H9 (cell line): ENCODE measurements around the gene LRP1. TPM values are rescaled to one million over a fixed set of nuclear protein-coding genes. Genes with fewer than 3 reads are reported as not detected.

ENCODE experiments used
- DNase-seq: peaks from one replicate; pipeline ENCODE4 v3.0.0-alpha.2; 2017
- H2AFZ ChIP-seq: one replicate; pipeline ENCODE4 v1.6.1; 2013; ENCODE audit warnings: mild to moderate bottlenecking, low read length, control low read depth, moderate library complexity
- H2AK5ac ChIP-seq: 2 replicates; pipeline ENCODE4 v1.6.1; 2013; ENCODE audit warnings: low read length, control low read depth, mixed read lengths; ENCODE audit not compliant: insufficient read length
- H2BK120ac ChIP-seq: one replicate; pipeline ENCODE4 v1.6.1; 2013; ENCODE audit warnings: low read depth, mild to moderate bottlenecking, low read length, control low read depth, inconsistent platforms; ENCODE audit not compliant: poor library complexity, severe bottlenecking
- H2BK12ac ChIP-seq: 2 replicates; pipeline ENCODE4 v1.6.1; 2013; ENCODE audit warnings: low read length, control low read depth, mixed read lengths, low read depth; ENCODE audit not compliant: insufficient read length
- H2BK15ac ChIP-seq: 2 replicates; pipeline ENCODE4 v1.6.1; 2013; ENCODE audit warnings: low read depth, low read length, control low read depth
- H2BK20ac ChIP-seq: one replicate; pipeline ENCODE4 v1.6.1; 2013; ENCODE audit warnings: low read depth, mild to moderate bottlenecking, low read length, control low read depth, inconsistent platforms; ENCODE audit not compliant: poor library complexity, severe bottlenecking
- H2BK5ac ChIP-seq: 2 replicates; pipeline ENCODE4 v1.6.1; 2013; ENCODE audit warnings: low read length, control low read depth, mixed read lengths; ENCODE audit not compliant: insufficient read length
- H3K14ac ChIP-seq: 2 replicates; pipeline ENCODE4 v1.6.1; 2013; ENCODE audit warnings: low read length, control low read depth; ENCODE audit not compliant: insufficient read depth
- H3K18ac ChIP-seq: 2 replicates; pipeline ENCODE4 v1.6.1; 2013; ENCODE audit warnings: low read depth, mild to moderate bottlenecking, mixed read lengths, low read length, control low read depth; ENCODE audit not compliant: insufficient read length
- H3K23ac ChIP-seq: 2 replicates; pipeline ENCODE4 v1.6.1; 2013; ENCODE audit warnings: low read length, control low read depth, mixed read lengths, low read depth; ENCODE audit not compliant: insufficient read length
- H3K23me2 ChIP-seq: 2 replicates; pipeline ENCODE4 v1.6.1; 2013; ENCODE audit warnings: low read depth, mild to moderate bottlenecking, mixed read lengths, low read length, control low read depth; ENCODE audit not compliant: insufficient read length, poor library complexity, severe bottlenecking
- H3K27ac ChIP-seq: 2 replicates; pipeline ENCODE4 v1.5.1; 2013; ENCODE audit warnings: low read length, control low read depth, mixed read lengths, low read depth; ENCODE audit not compliant: insufficient read length
- H3K27me3 ChIP-seq: 2 replicates; pipeline ENCODE4 v1.6.1; 2013; ENCODE audit warnings: low read length, control low read depth, inconsistent platforms; ENCODE audit not compliant: insufficient read depth
- H3K4ac ChIP-seq: 2 replicates; pipeline ENCODE4 v1.6.1; 2013; ENCODE audit warnings: low read depth, mild to moderate bottlenecking, control low read depth, inconsistent platforms, low read length, moderate library complexity
- H3K4me1 ChIP-seq: 2 replicates; pipeline ENCODE4 v1.6.1; 2013; ENCODE audit warnings: low read length, control low read depth, inconsistent platforms; ENCODE audit not compliant: insufficient read depth
- H3K4me2 ChIP-seq: 2 replicates; pipeline ENCODE4 v1.6.1; 2013; ENCODE audit warnings: low read length, control low read depth, mixed read lengths; ENCODE audit not compliant: insufficient read length, insufficient read depth
- H3K56ac ChIP-seq: 2 replicates; pipeline ENCODE4 v1.6.1; 2013; ENCODE audit warnings: low read depth, mild to moderate bottlenecking, mixed read lengths, low read length, control low read depth; ENCODE audit not compliant: insufficient read length
- H3K79me1 ChIP-seq: 2 replicates; pipeline ENCODE4 v1.6.1; 2013; ENCODE audit warnings: low read depth, mild to moderate bottlenecking, moderate library complexity, low read length, control low read depth, inconsistent platforms; ENCODE audit not compliant: insufficient read depth, poor library complexity, severe bottlenecking
- H3K79me2 ChIP-seq: 2 replicates; pipeline ENCODE4 v1.6.1; 2013; ENCODE audit warnings: low read length, control low read depth, inconsistent platforms; ENCODE audit not compliant: insufficient read depth
- H3K9ac ChIP-seq: 2 replicates; pipeline ENCODE4 v1.6.1; 2013; ENCODE audit warnings: low read length, control low read depth, mixed read lengths; ENCODE audit not compliant: insufficient read length; ENCODE audit errors: extremely low read depth
- H3K9me3 ChIP-seq: one replicate; pipeline ENCODE4 v1.6.1; 2013; ENCODE audit warnings: low read depth, low read length, inconsistent platforms; ENCODE audit not compliant: control insufficient read depth
- H3T11ph ChIP-seq: one replicate; pipeline ENCODE4 v1.6.1; 2013; ENCODE audit warnings: mild to moderate bottlenecking, low read length, control low read depth, inconsistent platforms
- H4K20me1 ChIP-seq: one replicate; pipeline ENCODE4 v1.6.1; 2013; ENCODE audit not compliant: control insufficient read depth, insufficient read length, insufficient read depth
- H4K5ac ChIP-seq: 2 replicates; pipeline ENCODE4 v1.6.1; 2013; ENCODE audit warnings: low read depth, mild to moderate bottlenecking, mixed read lengths, low read length, control low read depth; ENCODE audit not compliant: insufficient read length
- H4K8ac ChIP-seq: replicated peaks from 2 replicates; pipeline ENCODE4 v1.6.1; 2013; ENCODE audit warnings: low read length, control low read depth, mixed read lengths, low read depth; ENCODE audit not compliant: insufficient read length
- H4K91ac ChIP-seq: 2 replicates; pipeline ENCODE4 v1.6.1; 2013; ENCODE audit warnings: low read depth, mild to moderate bottlenecking, moderate library complexity, mixed read lengths, low read length, control low read depth; ENCODE audit not compliant: insufficient read length
- H3K27ac Mint-ChIP-seq, 3 experiments: 2 replicates in 2 of 3; 3 replicates in 1 of 3; pipeline ENCODE4 v1.8.0; 2020 to 2021; ENCODE audit warnings: mixed read lengths in 3 of 3, mild to moderate bottlenecking in 1 of 3, moderate library complexity in 1 of 3
- H3K27me3 Mint-ChIP-seq: 2 replicates; pipeline ENCODE4 v1.8.0; 2021; ENCODE audit warnings: low read depth, mild to moderate bottlenecking, moderate library complexity, mixed read lengths
- H3K36me3 Mint-ChIP-seq, 3 experiments: 2 replicates in 2 of 3; 3 replicates in 1 of 3; pipeline ENCODE4 v1.8.0; 2020 to 2021; ENCODE audit warnings: low read depth in 3 of 3, mixed read lengths in 3 of 3; ENCODE audit not compliant: insufficient read depth in 1 of 3
- H3K4me1 Mint-ChIP-seq, 2 experiments: 2 replicates each; pipeline ENCODE4 v1.8.0; 2020; ENCODE audit warnings: mixed read lengths in 2 of 2
- H3K4me3 Mint-ChIP-seq, 2 experiments: 2 replicates in 1 of 2; 3 replicates in 1 of 2; pipeline ENCODE4 v1.8.0; 2020 to 2021; ENCODE audit warnings: mild to moderate bottlenecking in 2 of 2, mixed read lengths in 2 of 2, moderate library complexity in 1 of 2
- H3K9me3 Mint-ChIP-seq, 2 experiments: 2 replicates in 1 of 2; 3 replicates in 1 of 2; pipeline ENCODE4 v1.8.0; 2020; ENCODE audit warnings: mild to moderate bottlenecking in 2 of 2, mixed read lengths in 2 of 2, moderate library complexity in 1 of 2
- CTCF ChIP-seq: fragments of 200-600 bp; sonication (generic); conservative IDR thresholded peaks from 3 replicates; pipeline ENCODE4 v1.8.0; 2021; ENCODE audit warnings: antibody characterized with exemption, mild to moderate bottlenecking
- WGBS: extraction: QIAGEN DNeasy Blood & Tissue Kit; methylation state at CpG from one replicate; pipeline ENCODE4 v1.1.7; 2013; ENCODE audit warnings: missing lambda C conversion rate, low lambda C conversion rate, mixed read lengths; ENCODE audit not compliant: insufficient read length; ENCODE audit errors: extremely low coverage; 5-methylcytosine and 5-hydroxymethylcytosine counted together
- total RNA-seq: library from RNA; stranded (reverse); gene quantifications from 2 replicates; pipeline ENCODE4 v1.2.1, GENCODE V29; 2021

The LRP1 gene
- total RNA-seq, 1 experiment from 2014 or later, result 115 TPM

DNA sequence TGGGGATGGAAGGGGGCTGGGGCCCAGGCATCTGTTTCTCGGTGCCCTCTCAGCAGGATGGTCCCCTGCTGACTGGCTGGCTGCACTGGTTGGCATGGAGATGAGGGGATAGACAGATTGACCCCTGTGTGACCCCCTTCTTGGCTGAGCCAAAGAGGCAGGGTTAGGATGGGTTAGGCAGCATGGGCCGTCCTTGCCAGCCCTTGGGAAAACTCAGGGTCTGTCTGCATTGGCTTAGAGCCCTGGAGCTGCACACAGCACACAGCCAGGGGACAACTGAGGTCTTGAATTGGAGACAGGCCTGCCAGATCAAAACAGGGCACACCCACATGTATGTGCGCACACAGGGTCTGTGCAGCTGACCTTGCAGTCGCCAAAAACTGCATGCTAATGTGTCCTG lies 30.4 kb downstream of the LRP1 start:
- no peaks in the 10 kb centered on the region for H3K27me3 ChIP-seq
- no peak overlapping the region for H3K4me2 ChIP-seq
- H2AFZ ChIP-seq, result no peak overlapping the region
- H2BK12ac ChIP-seq, result no peak overlapping the region
- H2BK120ac ChIP-seq, result no peak overlapping the region
- no peak for DNase-seq
- no peaks in the 10 kb centered on the region for H3K9me3 ChIP-seq
- H4K8ac ChIP-seq, result no peak overlapping the region
- Mint-ChIP-seq H3K27ac (no peak overlapping the region; a peak in 1 of 7 replicates), H3K9me3 (no peaks in the 10 kb centered on the region), H3K4me3 (no peak overlapping the region), H3K4me1 (no peaks in the 10 kb centered on the region), H3K27me3 (no peaks in the 10 kb centered on the region; the same call in 1 of the 2 replicates), H3K36me3 (peaks cover 64 to 96% (median 92%) of the 10 kb centered on the region in 3 experiments; a peak in 6 of 7 replicates)
- H2BK5ac ChIP-seq, result no peak overlapping the region
- H3K27ac ChIP-seq, result no peak overlapping the region
- H3K4ac ChIP-seq, result no peak overlapping the region
- peaks cover 2% of the 10 kb centered on the region for H4K20me1 ChIP-seq
- no peak overlapping the region for H3K9ac ChIP-seq
- H3K23me2 ChIP-seq, result no peaks in the 10 kb centered on the region
- no peak overlapping the region for H3K18ac ChIP-seq
- no peak for TF ChIP-seq CTCF
- WGBS, result no CpG with 5 or more reads among the region's 4 CpGs
- no peak overlapping the region for H2BK20ac ChIP-seq
- no peak overlapping the region for H4K91ac ChIP-seq
- no peak overlapping the region for H3K23ac ChIP-seq
- no peak overlapping the region for H2AK5ac ChIP-seq
- no peak overlapping the region for H3K56ac ChIP-seq
- no peaks in the 10 kb centered on the region for H3K79me2 ChIP-seq
- no peak overlapping the region for H4K5ac ChIP-seq
- H3T11ph ChIP-seq, result no peak overlapping the region
- no peaks in the 10 kb centered on the region for H3K4me1 ChIP-seq
- H3K14ac ChIP-seq, result no peak overlapping the region
- no peaks in the 10 kb centered on the region for H3K79me1 ChIP-seq
- H2BK15ac ChIP-seq, result no peak overlapping the region
